GM13977 (cell line): ENCODE data around the gene ASGR1.

Source experiments
- DNase-seq: peaks from one replicate; pipeline ENCODE4 v3.0.0; 2012; ENCODE audit warnings: low spot score
- in situ Hi-C: fragments of 300-500 bp; cut with MboI; formaldehyde crosslinking; loops from one replicate; pipeline ENCODE4 v1.12.0; 2022; ENCODE audit warnings: low sequenced_read_pairs, low pct_unique_long_range_greater_than_20kb, mixed read lengths, inconsistent platforms; ENCODE audit not compliant: unreplicated experiment
- TF ChIP-seq, protein P1 (sequence below): IDR thresholded peaks from 2 replicates; pipeline ENCODE4 v1.5.1; 2012; ENCODE audit warnings: mild to moderate bottlenecking, control low read depth; ENCODE audit not compliant: insufficient read depth; ENCODE audit errors: extremely low read depth, missing control alignments

Gene ASGR1

DNA sequence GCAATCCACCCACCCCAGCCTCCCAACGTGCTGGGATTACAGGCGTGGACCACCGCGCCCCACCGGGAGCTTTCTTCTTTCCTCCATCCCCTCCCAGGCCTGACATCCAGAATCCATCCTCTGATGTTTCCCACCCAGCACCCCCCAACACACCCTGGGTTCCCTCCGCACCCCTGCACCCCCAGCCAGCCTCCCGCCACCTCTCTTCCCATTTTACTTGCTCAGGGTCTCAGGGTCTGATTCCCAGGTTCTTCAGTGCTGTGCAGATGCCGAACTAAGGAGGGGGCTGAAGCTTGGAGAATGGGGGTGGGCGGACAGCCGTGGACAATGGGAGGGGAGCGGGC lies 225 bp downstream of the ASGR1 start:
- DNase-seq = no peak
- TF ChIP-seq, protein P1, sequence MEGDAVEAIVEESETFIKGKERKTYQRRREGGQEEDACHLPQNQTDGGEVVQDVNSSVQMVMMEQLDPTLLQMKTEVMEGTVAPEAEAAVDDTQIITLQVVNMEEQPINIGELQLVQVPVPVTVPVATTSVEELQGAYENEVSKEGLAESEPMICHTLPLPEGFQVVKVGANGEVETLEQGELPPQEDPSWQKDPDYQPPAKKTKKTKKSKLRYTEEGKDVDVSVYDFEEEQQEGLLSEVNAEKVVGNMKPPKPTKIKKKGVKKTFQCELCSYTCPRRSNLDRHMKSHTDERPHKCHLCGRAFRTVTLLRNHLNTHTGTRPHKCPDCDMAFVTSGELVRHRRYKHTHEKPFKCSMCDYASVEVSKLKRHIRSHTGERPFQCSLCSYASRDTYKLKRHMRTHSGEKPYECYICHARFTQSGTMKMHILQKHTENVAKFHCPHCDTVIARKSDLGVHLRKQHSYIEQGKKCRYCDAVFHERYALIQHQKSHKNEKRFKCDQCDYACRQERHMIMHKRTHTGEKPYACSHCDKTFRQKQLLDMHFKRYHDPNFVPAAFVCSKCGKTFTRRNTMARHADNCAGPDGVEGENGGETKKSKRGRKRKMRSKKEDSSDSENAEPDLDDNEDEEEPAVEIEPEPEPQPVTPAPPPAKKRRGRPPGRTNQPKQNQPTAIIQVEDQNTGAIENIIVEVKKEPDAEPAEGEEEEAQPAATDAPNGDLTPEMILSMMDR = no peak
- in situ Hi-C loops = no loop called here

DNA sequence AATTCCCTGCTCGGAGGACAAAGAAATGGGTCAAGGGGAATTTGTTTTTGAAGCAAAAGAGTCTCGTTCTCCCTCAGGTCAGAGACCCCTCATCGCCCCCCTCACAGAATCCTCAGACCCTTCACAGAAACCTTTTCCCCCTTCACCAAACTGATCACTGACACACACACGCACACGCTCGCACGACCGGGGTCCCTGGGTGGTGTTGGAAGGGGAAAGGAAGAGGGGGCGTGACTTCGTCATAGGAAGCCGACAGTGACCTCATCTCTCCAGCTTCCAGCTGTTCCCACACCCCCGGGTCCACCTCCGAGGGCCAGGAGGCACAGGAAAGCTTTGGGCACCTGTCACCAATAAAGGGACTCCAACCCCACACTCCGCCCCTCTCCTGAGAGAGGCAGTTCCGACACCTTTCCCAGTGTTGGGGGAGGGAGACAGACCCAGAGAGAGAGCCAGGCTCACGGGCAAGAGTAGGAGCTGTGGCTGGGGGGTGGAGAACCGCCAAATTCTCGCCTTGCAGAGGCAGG lies 1.2 kb downstream of the ASGR1 start:
- in situ Hi-C loops = no loop called here
- DNase-seq = no peak
- TF ChIP-seq, protein P1 = no peak

DNA sequence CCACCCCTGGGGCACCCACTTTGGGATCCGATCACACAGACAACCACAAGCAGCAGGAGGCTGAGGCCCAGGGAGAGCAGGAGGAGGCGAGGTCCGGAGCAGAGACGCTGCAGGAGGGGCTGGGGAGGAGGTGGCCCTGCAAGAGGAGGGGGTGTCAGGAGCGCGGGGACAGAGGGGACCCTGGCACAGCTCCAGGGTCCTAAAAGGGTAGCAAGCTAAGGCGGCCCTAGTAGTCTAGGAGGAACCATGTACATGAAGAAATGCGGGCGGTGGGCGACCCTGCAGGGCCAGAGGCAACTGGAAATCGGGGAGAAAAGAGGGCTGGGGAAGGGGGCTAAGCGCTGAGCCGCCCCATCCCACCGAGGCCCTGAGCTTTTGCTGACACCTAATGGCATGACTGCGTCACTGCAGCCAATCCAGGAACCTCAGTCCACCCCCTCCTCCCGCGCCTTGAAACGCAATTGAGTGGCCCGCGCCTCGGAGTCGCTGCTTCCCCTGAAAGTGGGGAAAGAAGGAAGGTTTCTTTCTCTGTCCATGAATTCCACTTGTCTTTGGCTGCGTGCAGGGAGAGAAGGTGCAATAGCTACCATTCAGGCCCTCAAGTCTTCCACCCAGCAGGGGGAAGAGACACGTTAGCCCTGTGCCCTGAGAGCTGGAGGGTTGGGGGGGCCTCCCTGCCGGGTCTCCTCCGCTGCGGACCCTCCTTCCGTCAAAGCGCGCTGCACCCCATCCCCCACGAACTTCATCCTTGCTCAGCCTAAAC lies 1.8 kb downstream of the ASGR1 start:
- peak; percentile 89 for DNase-seq
- in situ Hi-C loops = no loop called here
- TF ChIP-seq, protein P1 = peak; percentile 90

DNA sequence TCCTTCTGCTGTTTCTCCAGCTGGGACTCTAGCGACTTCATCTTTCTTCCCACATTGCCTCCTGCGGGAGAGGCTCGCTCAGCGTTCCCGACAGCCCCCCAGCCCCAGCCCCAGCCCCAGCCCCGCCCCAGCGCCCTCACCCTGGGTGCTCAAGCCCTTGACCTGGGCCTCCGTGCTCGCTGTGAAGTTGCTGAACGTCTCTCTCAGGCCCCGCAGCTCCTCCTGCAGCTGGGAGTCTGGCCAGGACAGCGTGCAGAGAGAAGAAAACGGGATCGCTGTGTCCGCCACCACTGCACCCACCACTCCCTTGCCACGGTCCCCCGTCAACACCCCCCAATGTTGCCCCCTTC lies 2.4 kb downstream of the ASGR1 start:
- TF ChIP-seq, protein P1 = no peak
- DNase-seq = no peak
- in situ Hi-C loops = no loop called here

DNA sequence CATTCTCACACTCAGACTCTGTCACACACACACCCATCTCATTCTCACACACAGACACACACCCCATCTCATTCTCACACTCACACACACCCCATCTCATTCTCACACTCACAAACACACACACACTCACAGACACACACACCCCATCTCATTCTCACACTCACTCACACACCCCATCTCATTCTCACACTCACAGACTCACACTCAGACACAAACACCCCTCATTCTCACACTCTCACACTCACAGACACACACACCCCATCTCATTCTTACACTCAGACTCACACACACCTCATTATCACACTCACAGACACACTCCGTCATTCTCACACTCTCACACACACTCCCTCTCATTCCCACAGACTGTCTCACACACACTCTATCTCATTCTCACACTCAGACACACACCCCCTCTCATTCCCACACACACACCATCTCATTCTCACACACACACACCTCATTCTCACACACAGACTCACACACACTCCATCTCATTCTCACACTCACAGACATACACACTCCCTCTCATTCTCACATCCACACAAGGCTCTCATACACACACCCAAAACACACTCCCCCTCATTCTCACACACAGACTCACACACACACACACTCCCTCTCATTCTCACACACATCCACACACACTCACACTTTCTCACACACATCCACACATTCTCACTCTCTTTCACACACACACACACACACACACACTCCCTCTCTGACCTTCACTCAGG lies 2.9 kb downstream of the ASGR1 start:
- in situ Hi-C loops = no loop called here
- TF ChIP-seq, protein P1 = no peak
- no peak for DNase-seq

DNA sequence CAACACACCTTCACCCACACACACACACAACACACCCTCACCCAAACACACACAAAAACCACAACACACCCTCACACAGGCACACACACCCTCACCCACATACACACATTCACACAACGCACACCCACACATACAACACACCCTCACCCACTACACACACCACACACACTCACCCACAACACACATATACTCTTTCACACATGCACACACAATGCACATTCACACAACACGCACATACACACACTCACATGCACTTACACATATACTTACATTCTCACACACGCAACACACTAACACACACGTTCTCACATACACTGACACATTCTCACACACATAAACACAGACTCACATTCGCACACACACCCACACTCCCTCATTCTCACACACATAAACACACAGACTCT lies 3.8 kb downstream of the ASGR1 start:
- in situ Hi-C loops = no loop called here
- TF ChIP-seq, protein P1 = no peak

More for the DNA sequence above, 3.8 kb downstream of the ASGR1 start:
- DNase-seq = no peak
